Neural cell (in vitro differentiated cells): ENCODE results near the gene SEC22A.

Experiments
- EP300 ChIP-seq: fragments of 450-650 bp; conservative IDR thresholded peaks from 2 replicates; pipeline ENCODE4 v1.6.1; 2014; ENCODE audit warnings: antibody characterized with exemption, mild to moderate bottlenecking, moderate library complexity; ENCODE audit not compliant: poor library complexity, severe bottlenecking
- EZH2 ChIP-seq: fragments of 200-600, 300-800 bp; shearing (Covaris generic), sonication (generic); IDR thresholded peaks from 2 replicates; pipeline ENCODE4 v1.6.1; 2014; ENCODE audit warnings: antibody characterized with exemption, low read length, borderline replicate concordance, mild to moderate bottlenecking; ENCODE audit not compliant: insufficient read depth, poor library complexity, severe bottlenecking
- POLR2AphosphoS5 ChIP-seq: IDR thresholded peaks from 2 replicates; pipeline ENCODE4 v1.6.1; 2012
- RAD21 ChIP-seq: fragments of 450-650 bp; conservative IDR thresholded peaks from 2 replicates; pipeline ENCODE4 v1.6.1; 2014; ENCODE audit warnings: antibody characterized with exemption, mild to moderate bottlenecking, moderate library complexity
- TAF1 ChIP-seq: IDR thresholded peaks from 2 replicates; pipeline ENCODE4 v1.6.1; 2012; ENCODE audit warnings: low read depth
- TF ChIP-seq, protein P1 (sequence below): fragments of 450-650 bp; IDR thresholded peaks from 2 replicates; pipeline ENCODE4 v1.5.1; 2014; ENCODE audit warnings: antibody characterized with exemption, mild to moderate bottlenecking, moderate library complexity; ENCODE audit not compliant: poor library complexity, severe bottlenecking

DNA sequence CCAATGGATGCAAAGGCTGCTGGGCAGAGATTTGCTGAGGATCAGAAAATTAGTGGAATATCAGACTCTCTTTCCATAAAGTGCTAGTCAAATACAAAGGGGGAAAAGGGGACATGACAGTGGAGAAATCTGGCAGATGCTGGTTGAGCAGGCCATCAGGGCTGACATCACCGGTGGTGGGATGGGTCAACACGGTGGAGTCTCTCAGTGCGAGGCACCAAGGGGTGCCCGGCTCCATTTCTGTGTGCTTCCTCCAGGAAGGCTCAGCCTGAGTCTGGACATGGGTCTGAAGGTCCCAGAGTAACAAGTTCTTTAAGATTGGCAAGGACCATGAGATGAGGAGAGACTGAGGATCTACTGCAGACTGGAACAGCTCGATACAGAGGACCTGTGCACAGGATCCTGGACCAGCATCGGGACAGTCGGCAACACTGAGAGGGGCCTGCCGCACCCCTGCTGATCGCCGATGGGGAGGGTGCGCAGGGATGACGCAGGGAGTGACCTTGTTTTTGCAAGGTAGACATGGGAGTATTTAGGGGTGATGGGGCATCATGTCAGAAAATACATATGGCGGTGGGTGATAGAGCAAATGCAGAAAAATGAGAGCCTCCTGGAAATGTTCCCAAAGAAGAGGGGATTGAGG, 92.7 kb downstream of the SEC22A start:
- TF ChIP-seq, protein P1, sequence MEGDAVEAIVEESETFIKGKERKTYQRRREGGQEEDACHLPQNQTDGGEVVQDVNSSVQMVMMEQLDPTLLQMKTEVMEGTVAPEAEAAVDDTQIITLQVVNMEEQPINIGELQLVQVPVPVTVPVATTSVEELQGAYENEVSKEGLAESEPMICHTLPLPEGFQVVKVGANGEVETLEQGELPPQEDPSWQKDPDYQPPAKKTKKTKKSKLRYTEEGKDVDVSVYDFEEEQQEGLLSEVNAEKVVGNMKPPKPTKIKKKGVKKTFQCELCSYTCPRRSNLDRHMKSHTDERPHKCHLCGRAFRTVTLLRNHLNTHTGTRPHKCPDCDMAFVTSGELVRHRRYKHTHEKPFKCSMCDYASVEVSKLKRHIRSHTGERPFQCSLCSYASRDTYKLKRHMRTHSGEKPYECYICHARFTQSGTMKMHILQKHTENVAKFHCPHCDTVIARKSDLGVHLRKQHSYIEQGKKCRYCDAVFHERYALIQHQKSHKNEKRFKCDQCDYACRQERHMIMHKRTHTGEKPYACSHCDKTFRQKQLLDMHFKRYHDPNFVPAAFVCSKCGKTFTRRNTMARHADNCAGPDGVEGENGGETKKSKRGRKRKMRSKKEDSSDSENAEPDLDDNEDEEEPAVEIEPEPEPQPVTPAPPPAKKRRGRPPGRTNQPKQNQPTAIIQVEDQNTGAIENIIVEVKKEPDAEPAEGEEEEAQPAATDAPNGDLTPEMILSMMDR, result no peak
- no peak for TF ChIP-seq POLR2AphosphoS5
- TF ChIP-seq EP300, result no peak
- TF ChIP-seq TAF1, result no peak
- no peak for TF ChIP-seq EZH2
- no peak for TF ChIP-seq RAD21
